ENCODE results near the gene APLP1. TPM values are rescaled to one million over a fixed set of nuclear protein-coding genes. Genes with fewer than 3 reads are reported as not detected.

The APLP1 gene
- total RNA-seq, 1 experiment from 2014 or later = 11.5 TPM

DNA sequence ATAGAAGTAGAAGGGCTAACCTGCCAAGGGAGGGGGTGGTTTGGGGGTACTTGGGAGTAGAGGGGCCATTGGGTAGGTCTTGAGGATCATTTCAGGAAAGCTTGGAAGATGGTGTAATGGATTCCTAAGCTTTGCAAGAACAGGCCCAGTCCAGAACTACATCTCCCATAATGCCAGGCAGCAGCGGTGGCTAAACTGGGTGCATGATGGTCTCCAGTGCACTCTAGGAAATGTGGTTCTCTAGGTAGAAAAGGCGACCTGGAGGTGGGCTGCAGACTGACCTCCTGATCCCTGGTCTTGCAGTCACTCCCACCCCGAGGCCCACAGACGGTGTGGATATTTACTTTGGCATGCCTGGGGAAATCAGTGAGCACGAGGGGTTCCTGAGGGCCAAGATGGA is 3.8 kb downstream of the APLP1 start:
- Mint-ChIP-seq H3K9me3 (ENCODE audit: low read depth, unreplicated experiment) (no peaks in the 10 kb centered on the region), H3K27me3 (ENCODE audit: unreplicated experiment) (peaks cover 66% of the 10 kb centered on the region), H3K27ac (ENCODE audit: unreplicated experiment) (no peak overlapping the region), H3K4me3 (ENCODE audit: low read depth, unreplicated experiment) (no peak overlapping the region), H3K36me3 (ENCODE audit: insufficient read depth, unreplicated experiment) (peaks cover 17% of the 10 kb centered on the region), H3K4me1 (ENCODE audit: low read depth, unreplicated experiment) (peaks cover 13% of the 10 kb centered on the region)
- intact Hi-C loops (cut with micrococcal nuclease; ENCODE audit: unreplicated experiment) = loop anchor here (2.0 kb wide), 1 partner anchor 47 kb away; no protein-coding TSS in a partner anchor
- DNase-seq = no peak
- BruUV-seq (replicated peaks) = no TSS peak
- CTCF ChIA-PET = no interaction called here
- TF ChIP-seq, protein P1, sequence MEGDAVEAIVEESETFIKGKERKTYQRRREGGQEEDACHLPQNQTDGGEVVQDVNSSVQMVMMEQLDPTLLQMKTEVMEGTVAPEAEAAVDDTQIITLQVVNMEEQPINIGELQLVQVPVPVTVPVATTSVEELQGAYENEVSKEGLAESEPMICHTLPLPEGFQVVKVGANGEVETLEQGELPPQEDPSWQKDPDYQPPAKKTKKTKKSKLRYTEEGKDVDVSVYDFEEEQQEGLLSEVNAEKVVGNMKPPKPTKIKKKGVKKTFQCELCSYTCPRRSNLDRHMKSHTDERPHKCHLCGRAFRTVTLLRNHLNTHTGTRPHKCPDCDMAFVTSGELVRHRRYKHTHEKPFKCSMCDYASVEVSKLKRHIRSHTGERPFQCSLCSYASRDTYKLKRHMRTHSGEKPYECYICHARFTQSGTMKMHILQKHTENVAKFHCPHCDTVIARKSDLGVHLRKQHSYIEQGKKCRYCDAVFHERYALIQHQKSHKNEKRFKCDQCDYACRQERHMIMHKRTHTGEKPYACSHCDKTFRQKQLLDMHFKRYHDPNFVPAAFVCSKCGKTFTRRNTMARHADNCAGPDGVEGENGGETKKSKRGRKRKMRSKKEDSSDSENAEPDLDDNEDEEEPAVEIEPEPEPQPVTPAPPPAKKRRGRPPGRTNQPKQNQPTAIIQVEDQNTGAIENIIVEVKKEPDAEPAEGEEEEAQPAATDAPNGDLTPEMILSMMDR (IDR thresholded peaks at IDR 0.05; ENCODE audit: unreplicated experiment) = no peak

GRCh38 chr19:35874392-35874930 is 6.1 kb downstream of the APLP1 start:
- BruUV-seq (replicated peaks) = no TSS peak
- Mint-ChIP-seq H3K27ac (ENCODE audit: unreplicated experiment) (no peak overlapping the region), H3K4me3 (ENCODE audit: low read depth, unreplicated experiment) (no peak overlapping the region), H3K36me3 (ENCODE audit: insufficient read depth, unreplicated experiment) (peaks cover 7% of the 10 kb centered on the region), H3K4me1 (ENCODE audit: low read depth, unreplicated experiment) (peaks cover 11% of the 10 kb centered on the region), H3K9me3 (ENCODE audit: low read depth, unreplicated experiment) (no peaks in the 10 kb centered on the region), H3K27me3 (ENCODE audit: unreplicated experiment) (peaks cover 67% of the 10 kb centered on the region)
- CTCF ChIA-PET = no interaction called here
- intact Hi-C loops (cut with micrococcal nuclease; ENCODE audit: unreplicated experiment) = no loop called here
- TF ChIP-seq, protein P1 (IDR thresholded peaks at IDR 0.05; ENCODE audit: unreplicated experiment) = no peak
- DNase-seq = no peak

DNA sequence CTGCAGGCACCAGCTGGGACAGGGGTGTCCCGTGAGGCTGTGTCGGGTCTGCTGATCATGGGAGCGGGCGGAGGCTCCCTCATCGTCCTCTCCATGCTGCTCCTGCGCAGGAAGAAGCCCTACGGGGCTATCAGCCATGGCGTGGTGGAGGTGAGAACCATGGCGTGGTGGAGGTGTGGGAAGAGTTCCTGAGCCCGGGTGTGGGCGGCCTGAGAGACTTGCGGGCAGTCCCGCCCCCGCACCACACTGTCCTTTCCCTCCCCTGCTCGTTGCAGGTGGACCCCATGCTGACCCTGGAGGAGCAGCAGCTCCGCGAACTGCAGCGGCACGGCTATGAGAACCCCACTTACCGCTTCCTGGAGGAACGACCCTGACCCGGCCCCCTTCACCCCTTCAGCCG is 10.7 kb downstream of the APLP1 start:
- intact Hi-C loops (cut with micrococcal nuclease; ENCODE audit: unreplicated experiment) = no loop called here
- H3K4me1 Mint-ChIP-seq (ENCODE audit: low read depth, unreplicated experiment) = peaks cover 7% of the 10 kb centered on the region
- peaks cover 54% of the 10 kb centered on the region for H3K27me3 Mint-ChIP-seq (ENCODE audit: unreplicated experiment)
- no TSS peak for BruUV-seq (replicated peaks)
- H3K36me3 Mint-ChIP-seq (ENCODE audit: insufficient read depth, unreplicated experiment) = no peaks in the 10 kb centered on the region
- TF ChIP-seq, protein P1 (IDR thresholded peaks at IDR 0.05; ENCODE audit: unreplicated experiment) = no peak
- H3K27ac Mint-ChIP-seq (ENCODE audit: unreplicated experiment) = no peak overlapping the region
- H3K4me3 Mint-ChIP-seq (ENCODE audit: low read depth, unreplicated experiment) = no peak overlapping the region
- CTCF ChIA-PET = interaction anchor here (0.6 to 1.6 kb wide), 4 partner anchors 11 to 113 kb away, joined by 3 to 11 read pairs (median 5); partner anchors contain the start of gene APLP1
- no peak for DNase-seq
- no peaks in the 10 kb centered on the region for H3K9me3 Mint-ChIP-seq (ENCODE audit: low read depth, unreplicated experiment)

DNA sequence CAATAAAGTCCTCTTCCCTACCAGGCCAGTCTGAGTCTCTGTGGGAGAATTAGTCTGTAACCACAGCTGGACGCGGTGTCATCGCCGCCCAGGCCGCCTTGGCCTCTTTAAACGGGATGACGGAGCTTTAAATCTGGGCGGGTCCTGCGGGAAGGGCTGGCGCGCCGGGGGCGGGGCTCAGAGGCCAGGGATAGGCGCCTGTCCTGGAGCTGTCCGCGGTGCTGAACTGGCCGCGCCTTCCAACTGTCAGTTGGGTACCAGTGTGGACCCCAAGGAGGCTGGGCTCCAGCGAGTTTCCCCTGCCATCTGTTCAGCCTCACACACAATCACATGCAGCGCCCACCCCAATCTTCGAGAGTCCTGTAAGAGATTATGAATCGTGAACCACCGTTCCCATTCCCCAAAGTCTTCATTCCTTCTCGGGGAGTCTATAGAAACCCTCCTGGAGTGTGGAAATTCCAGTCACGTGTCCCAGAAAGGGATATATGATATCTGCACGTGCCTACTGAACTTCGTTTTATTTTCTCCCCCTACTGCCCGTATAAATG is 11.5 kb downstream of the APLP1 start:
- H3K27ac Mint-ChIP-seq (ENCODE audit: unreplicated experiment) = no peak overlapping the region
- BruUV-seq (replicated peaks) = no TSS peak
- intact Hi-C loops (cut with micrococcal nuclease; ENCODE audit: unreplicated experiment) = no loop called here

More for the DNA sequence above, 11.5 kb downstream of the APLP1 start:
- Mint-ChIP-seq H3K36me3 (ENCODE audit: insufficient read depth, unreplicated experiment) (no peaks in the 10 kb centered on the region), H3K27me3 (ENCODE audit: unreplicated experiment) (peaks cover 49% of the 10 kb centered on the region), H3K4me3 (ENCODE audit: low read depth, unreplicated experiment) (no peak overlapping the region), H3K4me1 (ENCODE audit: low read depth, unreplicated experiment) (peaks cover 7% of the 10 kb centered on the region), H3K9me3 (ENCODE audit: low read depth, unreplicated experiment) (no peaks in the 10 kb centered on the region)
- CTCF ChIA-PET = interaction anchor here (0.6 to 1.6 kb wide), 5 partner anchors 12 to 139 kb away, joined by 3 to 11 read pairs (median 5); partner anchors contain the start of gene APLP1
- peak; percentile 94 for DNase-seq
- TF ChIP-seq, protein P1 (IDR thresholded peaks at IDR 0.05; ENCODE audit: unreplicated experiment) = no peak
